ENCODE results near the gene RMRP.

DNA sequence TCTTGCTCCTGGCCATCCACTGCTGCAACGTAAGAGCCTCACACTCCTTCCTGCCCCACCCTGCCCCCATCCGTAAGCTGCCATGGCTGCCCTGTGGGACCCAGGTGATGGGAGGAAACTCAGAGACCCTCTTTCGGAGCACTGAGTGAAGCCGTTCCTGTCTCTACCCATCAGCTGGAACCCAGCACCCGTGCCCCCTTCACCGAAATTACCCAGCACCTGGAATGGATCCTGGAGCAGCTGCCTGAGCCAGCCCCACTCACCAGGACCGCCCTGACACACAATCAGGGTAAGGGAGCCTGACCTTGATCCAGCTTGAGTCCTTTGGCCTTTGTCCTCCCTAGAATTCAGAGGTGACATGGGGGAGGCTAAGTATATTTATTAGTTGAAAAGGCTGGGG lies 49.6 kb downstream of the RMRP start:
- no peak for TF ChIP-seq SUZ12 (IDR thresholded peaks at IDR 0.05)
- TF ChIP-seq FOXK2 (IDR thresholded peaks at IDR 0.05), result no peak
- no peak for TF ChIP-seq ZNF384 (IDR thresholded peaks at IDR 0.05)
- no peak for TF ChIP-seq ELF4 (IDR thresholded peaks at IDR 0.05)
- TF ChIP-seq FOXA1 (IDR thresholded peaks at IDR 0.05), result no peak
- TF ChIP-seq TARDBP (IDR thresholded peaks at IDR 0.05), result no peak
- TF ChIP-seq SP1 (IDR thresholded peaks at IDR 0.05), result no peak
- TF ChIP-seq CTBP1 (IDR thresholded peaks at IDR 0.05; ENCODE audit: borderline replicate concordance), result no peak
- no peak for TF ChIP-seq HDGF (IDR thresholded peaks at IDR 0.05; ENCODE audit: borderline replicate concordance)
- TF ChIP-seq NFRKB (IDR thresholded peaks at IDR 0.05), result no peak
- TF ChIP-seq BHLHE40 (IDR thresholded peaks at IDR 0.05; ENCODE audit: borderline replicate concordance), result no peak
- no peak for TF ChIP-seq ARNT (IDR thresholded peaks at IDR 0.05)
- TF ChIP-seq FOXM1 (IDR thresholded peaks at IDR 0.05; ENCODE audit: borderline replicate concordance), result no peak
